GM19468 (cell line): ENCODE measurements around the gene PDILT.
"Not testable (repeated sequence)": the region's sequence is repeated elsewhere in the genome, so short reads cannot be mapped to it uniquely, and the experiment has no call there.

Experiments used
- ATAC-seq: cut with Tn5 transposase; IDR thresholded peaks from one replicate; pipeline ENCODE4 v1.9.1; 2021; ENCODE audit warnings: mild to moderate bottlenecking, moderate library complexity, moderate number of reproducible peaks; ENCODE audit not compliant: unreplicated experiment; ENCODE audit errors: extremely low read depth

Gene PDILT

DNA sequence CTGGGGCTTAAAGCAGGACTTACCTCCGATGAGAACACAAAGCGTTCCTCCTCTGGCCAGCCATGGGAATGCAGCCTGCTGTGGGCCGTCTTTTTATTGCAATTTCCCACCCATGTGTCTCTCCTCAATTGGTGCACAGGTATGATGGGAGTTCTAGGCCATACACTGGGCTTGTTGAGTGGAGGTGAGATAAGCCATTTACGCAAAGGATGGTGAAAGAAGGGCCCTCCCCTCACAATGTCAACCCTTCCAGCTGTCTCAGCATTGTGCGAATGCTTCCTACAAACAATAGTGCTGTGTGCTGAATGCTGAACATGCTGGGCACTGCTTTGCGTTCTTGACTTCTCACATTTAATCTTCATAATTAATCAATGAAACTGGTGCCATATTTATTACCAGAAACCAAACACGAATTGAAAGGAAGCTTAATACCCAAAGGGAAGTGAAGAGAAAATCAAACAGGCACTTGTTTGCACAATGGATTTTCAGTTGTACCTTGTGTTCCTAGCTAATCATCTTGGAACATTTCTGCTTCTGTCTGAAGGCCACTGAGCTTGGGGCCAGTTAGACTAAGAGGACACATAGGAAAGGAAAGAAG, 77.0 kb downstream of the PDILT start, which contains the start of gene GP2:
Gene GP2 (minus strand): TSS at position 70 of the 598 bp plus-strand sequence. CDS start 1,082 bp downstream, outside the sequence.
- no peak for ATAC-seq

DNA sequence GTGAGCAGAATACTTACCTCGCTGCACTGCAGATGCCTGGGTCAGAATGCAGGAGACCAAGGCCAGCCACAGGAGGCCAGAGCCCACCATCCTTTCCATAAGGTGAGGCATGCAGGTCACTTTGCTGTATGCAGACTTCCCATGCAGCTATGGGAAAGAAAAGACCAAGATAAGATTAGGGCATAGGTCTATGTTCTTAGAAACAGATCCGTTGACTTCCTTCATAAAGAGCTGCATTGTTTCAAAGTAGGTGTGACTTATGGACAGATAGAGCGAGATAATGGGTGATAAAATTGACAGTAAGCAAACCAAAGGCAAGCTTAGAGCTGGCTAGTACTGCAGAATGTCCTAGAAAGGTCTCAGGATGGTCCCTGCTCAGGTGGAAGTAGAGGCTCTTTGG, 78.2 kb downstream of the PDILT start:
- ATAC-seq: no peak

DNA sequence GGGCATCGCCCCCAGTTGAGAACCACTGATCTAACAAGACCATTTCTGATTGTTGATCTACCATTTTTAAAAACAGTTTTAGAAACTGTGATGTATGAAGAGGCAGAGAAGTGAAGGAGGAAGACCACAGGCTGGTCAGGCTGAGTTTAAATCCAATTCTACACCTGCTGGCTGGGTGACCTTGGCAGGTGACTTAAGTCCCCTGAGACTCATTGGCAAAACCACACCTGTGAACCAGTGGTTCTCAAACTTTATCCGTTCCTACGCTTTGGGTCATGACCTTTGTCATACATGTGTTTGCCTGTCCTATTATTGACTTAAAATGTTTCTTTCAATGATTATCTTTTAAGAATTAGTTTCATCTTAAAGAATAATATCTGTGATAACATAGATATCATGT, 79.5 kb downstream of the PDILT start:
- ATAC-seq: no peak

DNA sequence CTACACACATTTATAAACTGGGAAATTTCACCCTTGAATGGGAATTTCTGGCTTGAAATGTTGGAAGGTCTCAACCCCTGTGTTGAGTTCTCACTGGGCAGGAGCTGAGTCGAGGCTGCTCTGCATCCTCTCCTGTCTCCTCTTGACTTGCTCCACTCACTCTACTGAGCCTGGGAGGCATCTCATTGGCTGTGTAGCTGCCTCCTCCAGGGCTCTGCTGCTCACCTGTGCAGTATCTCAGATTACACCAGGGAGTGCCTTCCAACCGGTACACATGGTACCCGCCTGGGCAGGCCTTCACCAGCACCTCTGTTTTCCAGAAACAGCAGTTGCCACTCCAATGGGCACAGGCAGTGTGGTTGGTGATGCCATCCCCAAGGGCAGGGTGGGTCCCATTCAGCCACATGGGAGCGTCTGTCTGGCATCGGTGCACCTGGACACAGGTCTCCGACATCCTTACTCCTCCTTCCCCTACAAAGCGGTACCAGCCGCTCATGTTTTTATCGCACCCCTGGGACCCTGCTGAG, 80.9 kb downstream of the PDILT start:
- ATAC-seq: no peak

DNA sequence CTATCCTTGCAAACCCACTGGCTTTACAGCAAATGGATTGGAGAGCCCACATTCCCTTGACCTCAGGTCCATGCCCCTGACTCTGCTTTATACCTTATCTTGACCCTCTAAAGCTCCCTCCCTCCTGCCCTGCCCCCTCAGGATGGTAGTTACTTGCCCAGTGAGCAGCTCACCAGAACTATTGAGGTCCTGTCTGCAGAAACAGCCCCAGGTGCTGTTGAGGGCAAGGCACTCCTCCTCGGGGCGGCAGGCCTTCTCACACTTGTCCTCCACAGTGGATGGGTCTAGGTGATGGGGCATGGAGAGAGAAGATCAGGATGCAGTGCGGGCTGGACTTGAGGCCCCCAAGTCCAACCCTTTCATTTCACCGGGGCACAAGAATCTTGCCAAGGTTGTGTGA, 81.8 kb downstream of the PDILT start:
- ATAC-seq: no peak

DNA sequence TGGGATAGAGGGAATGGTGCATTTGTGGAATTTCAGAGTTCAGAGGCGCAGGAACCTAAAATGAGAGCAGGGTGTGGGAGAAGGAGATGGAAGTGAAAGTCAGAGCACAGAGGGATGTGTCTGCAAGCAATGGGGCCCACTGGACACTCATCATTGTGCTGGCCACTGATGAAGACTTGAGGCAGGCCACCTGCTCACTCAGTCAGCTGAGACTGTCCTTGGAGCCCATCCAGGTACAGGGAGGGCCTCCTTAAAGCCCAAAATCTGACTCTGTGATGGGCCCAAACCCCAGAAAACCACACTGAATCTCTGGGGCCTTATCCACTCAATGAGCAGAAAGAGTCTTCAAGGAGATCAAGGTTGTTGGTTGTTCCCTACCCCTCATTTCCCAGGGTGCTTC, 82.9 kb downstream of the PDILT start:
- ATAC-seq: no peak

DNA sequence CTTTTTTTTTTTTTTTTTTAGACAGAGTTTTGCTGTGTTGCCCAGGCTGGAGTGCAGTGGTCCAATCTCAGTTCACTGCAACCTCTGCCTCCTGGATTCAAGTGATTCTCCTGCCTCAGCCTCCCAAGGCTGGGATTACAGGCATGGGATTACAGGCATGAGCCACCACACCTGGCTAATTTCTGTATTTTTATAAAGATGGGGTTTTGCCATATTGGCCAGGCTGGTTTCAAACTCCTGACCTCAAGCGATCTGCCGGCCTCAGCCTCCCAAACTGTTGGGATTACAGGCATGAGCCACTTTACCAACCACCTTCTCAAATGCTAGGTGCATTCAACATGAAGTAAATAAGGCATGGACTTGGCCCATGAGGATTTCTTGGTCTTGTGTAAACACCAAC, 83.5 kb downstream of the PDILT start:
- not testable (repeated sequence) for ATAC-seq

DNA sequence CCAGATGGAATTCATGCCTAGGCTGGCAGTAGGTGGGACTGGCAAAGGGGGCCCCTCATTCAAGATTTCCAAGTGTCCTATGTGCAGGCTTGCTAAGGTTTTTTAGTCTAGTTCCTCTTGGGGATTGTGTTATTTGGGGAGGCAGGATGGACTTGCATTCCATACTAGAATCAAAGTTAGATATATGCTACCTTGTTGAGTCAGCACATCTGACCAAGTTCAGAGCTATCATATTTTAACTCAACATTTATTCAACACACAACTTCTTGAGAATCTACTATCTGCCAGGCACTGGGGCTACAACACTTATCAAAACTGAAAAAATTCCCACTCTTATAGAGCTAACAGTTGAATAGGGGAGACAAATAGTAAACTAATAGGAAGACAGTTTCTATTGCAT, 83.9 kb downstream of the PDILT start:
- ATAC-seq: no peak

DNA sequence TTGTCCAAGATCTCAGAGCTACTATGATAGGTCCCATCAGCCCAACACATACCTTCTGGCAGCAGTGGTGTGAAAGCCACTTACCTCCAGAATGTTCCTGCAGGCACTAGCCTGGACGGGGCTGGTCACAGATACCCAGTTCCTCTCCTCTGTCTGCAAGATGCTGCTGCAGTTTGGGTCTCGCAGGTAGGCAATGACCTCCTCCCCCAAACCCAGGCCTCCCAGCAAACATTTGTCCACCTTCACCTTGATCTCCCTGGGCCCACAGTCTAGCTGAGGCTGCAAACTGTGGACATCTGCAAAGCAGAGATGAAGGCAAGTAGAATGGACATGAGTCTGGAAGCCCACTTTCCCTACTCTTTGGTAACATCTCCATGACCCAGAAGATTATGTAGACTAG, 84.4 kb downstream of the PDILT start:
- ATAC-seq: no peak

DNA sequence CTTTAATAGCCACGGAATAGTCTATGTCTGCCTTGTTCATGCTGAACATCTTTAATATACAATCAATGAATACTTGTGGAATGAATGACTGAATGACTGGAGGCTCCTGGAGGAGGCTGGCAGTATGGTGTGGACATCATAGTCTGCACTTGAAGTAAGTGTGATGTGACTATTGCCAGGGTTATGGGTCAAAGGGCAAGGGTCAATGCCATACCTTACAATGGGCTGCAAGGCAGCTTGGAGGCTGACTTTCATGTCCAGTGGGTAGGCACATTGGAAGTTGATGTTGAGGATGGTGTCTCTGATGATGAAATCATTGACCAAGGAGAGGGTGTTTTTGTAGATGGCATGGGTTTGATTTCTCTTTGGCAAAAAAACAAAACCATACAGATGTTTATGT, 85.1 kb downstream of the PDILT start:
- no peak for ATAC-seq

DNA sequence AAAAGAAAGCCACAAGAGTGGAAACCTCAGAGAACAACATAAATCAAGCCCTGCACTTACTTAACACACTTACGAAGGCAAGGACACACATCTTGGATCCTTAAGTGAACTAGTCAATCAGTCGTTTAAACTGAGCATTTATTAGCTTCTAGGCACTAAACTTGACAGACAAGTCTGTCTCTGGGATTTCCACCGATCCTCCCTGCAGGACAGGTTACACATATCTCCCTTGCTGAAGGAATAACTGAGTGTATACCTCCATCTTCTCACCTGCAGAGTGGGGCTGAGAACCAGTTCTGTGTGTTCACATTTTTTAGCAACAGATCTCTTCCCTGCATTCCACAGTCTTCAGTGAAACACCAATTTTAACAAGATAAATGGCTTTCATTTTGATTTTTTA, 86.1 kb downstream of the PDILT start:
- no peak for ATAC-seq

DNA sequence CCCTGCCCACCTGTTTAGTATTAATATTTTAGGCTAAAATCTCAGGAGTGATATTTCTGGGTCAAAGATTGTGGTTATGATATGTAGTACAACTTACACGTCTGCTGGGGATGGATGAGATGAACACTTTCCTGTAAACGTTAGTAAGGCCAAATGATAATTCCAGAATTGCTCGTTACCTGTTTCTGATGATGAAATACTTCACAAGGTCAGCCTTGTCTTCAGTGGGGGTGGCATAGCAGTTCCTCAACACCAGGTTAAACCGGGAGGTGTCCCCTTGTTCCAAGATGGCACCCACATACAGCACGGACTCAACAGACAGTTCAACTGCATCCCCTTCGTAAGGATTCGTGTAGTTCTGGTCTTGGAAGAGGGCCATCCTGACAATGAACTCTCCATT, 86.5 kb downstream of the PDILT start:
- no peak for ATAC-seq

DNA sequence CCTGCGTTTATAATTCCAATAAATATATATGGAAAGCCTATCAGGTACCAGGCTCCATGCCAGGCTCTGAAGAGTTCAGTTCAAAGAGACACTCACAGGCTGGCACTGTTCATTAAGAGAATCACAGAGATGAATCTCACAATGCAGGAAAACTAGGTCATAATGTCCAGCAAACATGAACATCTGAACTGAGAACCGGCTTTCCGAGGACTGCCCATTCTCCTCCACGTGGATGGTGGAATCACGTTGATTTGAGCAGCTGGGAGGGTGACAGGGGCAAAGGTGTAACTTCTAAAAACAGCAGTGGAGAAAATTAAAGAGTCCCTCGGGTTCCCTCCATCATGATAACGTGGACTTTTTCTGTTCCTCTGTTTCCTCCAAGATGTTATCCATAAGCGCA, 87.4 kb downstream of the PDILT start:
- ATAC-seq: no peak

DNA sequence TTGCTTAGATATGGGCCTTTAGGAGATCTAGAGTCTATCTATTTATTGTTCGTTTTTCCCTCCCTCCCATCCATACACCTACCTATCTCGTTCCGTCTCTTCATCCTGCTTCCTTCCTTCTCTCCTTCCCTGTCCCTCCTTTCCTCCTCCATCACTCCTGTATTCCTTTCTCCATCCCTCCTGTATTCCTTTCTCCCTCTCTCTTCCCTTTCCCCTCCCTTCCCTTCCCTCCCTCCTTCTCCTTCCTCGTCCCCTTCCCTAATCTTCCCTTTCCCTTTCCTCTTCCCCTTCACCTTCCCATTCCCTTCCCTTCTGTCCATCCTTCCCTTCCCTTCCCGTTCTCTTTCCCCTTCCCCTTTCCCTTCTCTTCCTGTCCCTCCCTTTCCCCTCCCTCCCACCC, 87.8 kb downstream of the PDILT start:
- ATAC-seq: no peak

DNA sequence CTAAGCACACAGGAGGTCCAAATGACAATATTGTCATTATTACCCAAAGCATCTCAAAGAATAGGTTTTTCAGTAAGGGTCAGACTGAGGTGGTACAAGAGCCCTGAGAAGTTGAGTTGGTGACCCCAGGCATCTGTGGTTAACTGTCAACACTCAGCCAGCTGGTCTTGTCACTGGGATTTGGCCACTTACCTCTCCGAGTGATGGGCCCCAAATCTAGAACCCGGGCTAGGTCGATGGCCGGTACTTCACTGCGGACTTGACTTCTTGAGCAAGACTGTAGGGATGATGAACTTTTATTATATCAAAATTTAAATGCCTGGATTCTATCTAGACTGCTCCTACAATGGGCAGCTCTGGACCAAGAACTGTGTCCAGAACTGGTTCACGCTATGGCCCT, 88.8 kb downstream of the PDILT start:
- no peak for ATAC-seq

DNA sequence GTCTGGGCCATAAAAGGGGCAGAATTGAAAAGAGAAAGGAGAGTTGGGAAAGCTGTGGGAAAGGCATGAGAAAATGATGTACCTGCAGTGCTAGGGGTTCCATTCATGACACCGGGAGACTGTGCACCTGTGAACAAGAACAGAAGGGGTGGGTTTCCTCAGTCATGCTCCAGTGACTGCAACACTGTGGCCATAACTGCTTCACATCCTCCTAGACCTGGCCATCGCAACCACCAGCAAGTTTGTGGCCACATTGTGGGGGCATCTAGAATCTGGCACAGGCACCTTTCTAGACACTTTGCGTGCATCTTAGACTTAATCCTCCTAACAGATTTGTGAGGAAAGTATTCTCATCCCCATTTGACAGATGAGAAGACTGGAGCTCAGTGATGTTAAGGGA, 90.0 kb downstream of the PDILT start:
- no peak for ATAC-seq

DNA sequence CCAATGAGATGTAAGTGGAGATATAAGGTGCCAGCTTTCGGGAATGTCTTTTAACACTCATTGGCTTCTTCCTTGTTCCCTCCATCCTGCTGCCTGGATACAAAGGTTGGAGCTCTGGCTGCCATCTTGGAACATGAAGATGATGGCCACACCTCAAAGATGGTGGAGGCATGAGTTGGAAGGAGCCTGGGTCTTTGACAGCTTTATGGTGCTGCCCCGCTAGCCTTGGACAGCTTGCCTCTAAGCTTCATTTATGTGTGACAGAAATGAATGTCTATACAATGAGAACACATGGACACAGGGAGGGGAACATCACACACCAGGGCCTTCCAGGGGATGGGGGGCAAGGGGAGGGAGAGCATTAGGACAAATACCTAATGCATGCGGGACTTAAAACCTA, 90.8 kb downstream of the PDILT start:
- ATAC-seq: no peak

DNA sequence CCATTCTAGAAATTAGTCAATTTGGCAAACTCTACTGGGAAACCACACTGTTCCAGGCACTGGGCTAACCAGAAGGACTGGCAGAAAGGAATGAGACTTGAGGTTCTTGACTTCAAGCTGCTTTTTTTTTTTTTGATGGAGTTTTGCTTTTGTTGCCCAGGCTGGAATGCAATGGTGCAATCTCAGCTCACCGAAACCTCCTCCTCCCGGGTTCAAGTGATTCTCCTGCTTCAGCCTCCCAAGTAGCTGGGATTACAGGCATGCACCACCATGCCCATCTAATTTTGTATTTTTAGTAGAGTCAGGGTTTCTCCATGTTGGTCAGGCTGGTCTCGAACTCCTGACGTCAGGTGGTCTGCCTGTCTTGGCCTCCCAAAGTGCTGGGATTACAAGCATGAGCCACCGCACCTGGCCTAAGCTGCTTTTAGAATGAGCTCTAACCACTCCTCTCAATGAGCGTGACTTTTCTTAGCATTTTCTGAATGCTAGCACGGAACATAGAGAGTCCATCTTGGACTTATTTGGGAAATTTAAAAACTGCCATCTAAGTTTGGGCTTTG, 91.9 kb downstream of the PDILT start:
- ATAC-seq: not testable (repeated sequence)

DNA sequence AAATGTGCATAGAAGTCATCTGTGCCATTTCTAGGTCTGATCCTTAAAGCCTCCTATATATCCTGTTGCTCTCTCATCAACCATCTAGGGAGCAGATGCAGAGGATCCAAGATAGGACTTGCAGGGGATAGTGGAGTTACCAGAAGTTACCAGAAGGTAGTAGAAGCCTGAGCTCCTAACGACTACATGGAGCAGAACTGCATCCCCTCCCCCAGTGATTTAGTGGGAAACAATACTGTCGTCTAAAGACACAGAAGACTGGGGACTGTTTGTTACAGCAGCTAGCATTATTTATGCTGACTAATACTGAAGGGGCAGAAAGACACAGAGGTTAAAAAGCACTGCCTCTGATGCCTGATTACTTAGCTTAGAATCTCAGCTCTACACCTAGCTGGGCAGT, 93.0 kb downstream of the PDILT start:
- ATAC-seq: no peak

DNA sequence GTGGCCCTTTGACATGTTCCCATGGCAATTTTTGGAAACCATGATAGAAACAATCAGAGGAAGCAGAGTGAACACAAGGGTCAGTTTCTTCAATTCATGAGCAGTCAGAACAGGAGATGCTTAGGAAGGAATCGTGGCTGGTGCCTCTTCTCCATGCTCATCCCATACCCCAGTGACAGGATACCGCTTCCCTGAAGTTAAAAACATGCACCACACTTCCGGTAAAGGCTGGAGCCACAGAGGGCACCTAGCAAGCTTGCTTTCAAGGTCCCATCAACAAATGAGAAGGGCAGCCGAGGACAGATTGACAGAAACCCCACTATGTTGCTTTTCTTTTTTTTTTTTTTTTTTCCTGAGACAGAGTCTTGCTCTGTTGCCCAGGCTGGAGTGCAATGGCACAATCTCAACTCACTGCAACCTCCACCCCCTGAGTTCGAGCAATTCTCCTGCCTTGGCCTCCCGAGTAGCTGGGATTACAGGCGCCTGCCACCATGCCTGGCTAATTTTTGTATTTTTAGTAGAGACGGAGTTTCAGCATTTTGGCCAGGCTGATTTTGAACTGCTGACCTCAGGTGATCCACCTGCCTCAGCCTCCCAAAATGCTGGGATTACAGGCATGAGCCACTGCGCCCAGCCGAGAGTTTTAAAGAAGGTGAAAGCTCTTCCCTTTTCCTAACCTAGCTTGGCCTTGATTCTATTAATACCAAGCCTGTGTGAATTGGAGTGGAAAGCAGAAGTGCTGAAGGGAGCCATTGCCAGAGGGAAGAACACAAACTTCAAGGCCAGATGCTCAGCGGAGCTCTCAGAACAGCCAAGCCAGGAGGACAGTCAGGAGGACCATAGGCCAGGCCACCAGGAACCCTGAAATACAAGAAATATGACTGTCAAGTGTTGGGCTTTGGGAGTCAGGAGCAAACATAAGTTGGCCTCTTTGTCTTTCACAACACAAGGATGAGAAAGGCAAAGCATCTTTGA, 93.8 kb downstream of the PDILT start:
- ATAC-seq: no peak

DNA sequence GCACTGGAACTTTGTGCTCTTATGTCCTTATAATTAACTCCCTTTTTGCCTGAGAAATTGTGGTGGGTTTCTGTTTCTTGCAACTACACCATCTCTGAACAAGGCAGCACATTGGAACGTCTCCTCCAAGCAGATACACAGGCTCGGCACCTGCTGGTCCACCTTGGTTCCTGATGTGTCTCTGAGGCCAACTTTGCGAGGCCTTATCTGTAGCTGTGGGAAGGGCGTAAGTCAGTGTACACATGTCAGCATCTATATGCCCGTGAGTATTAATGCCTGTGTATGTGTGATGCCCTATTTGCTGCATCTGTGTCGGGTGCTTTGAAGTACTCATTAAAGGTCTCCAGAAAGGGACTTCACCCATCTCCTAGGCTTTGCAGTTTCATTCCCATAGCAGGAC, 94.8 kb downstream of the PDILT start:
- ATAC-seq: no peak
